ENCODE data around the gene CDA.

The CDA gene

GRCh38 chr1:20588634-20589225 is at the start of gene CDA:
Gene CDA, plus strand, starts transcription at chr1:20589097. Its CDS starts 33 bp downstream, at chr1:20589130.
- DNase-seq (ENCODE audit: low read depth in 2 of 2) = peak in 1 of 2 donors; percentile 9
- no peak for TF ChIP-seq CTCF (IDR thresholded peaks at IDR 0.05; ENCODE audit: low read depth, low read length)
- H3K4me3 ChIP-seq (replicated peaks in 1 of 2; ENCODE audit: low read depth in 2 of 2, low read length in 2 of 2) = peak within 1 kb of the TSS; percentile 5 to 44

GRCh38 chr1:20540281-20540680 is 48.6 kb upstream of the CDA start:
- TF ChIP-seq CTCF (IDR thresholded peaks at IDR 0.05; ENCODE audit: low read depth, low read length) = no peak
- peak; percentile 31 to 37 for DNase-seq (ENCODE audit: low read depth in 2 of 2)
- no peak overlapping the region for H3K4me3 ChIP-seq (replicated peaks in 1 of 2; ENCODE audit: low read depth in 2 of 2, low read length in 2 of 2)

- no peak for DNase-seq (ENCODE audit: low read depth in 2 of 2)
- no peak overlapping the region for H3K4me3 ChIP-seq (replicated peaks in 1 of 2; ENCODE audit: low read depth in 2 of 2, low read length in 2 of 2)
- TF ChIP-seq CTCF (IDR thresholded peaks at IDR 0.05; ENCODE audit: low read depth, low read length) = no peak
Observed at GRCh38 chr1:20546637-20547036, 42.3 kb upstream of the CDA start.

- H3K4me3 ChIP-seq (replicated peaks in 1 of 2; ENCODE audit: low read depth in 2 of 2, low read length in 2 of 2) = no peak overlapping the region
- DNase-seq (ENCODE audit: low read depth in 2 of 2) = peak in 1 of 2 donors; percentile 39
- TF ChIP-seq CTCF (IDR thresholded peaks at IDR 0.05; ENCODE audit: low read depth, low read length) = no peak
Observed at GRCh38 chr1:20551161-20551560, 37.7 kb upstream of the CDA start.

GRCh38 chr1:20551945-20552727 is 36.8 kb upstream of the CDA start, which contains the start of gene FAM43B:
Gene FAM43B, plus strand, starts transcription at chr1:20552573. Its CDS starts 401 bp downstream, at chr1:20552974.
- TF ChIP-seq CTCF (IDR thresholded peaks at IDR 0.05; ENCODE audit: low read depth, low read length) = no peak
- H3K4me3 ChIP-seq (replicated peaks in 1 of 2; ENCODE audit: low read depth in 2 of 2, low read length in 2 of 2) = peak within 1 kb of the TSS; percentile 24 to 35
- peak; percentile 29 to 56 for DNase-seq (ENCODE audit: low read depth in 2 of 2)

GRCh38 chr1:20552728-20553445 is 36.0 kb upstream of the CDA start:
- peak; percentile 35 to 45 for DNase-seq (ENCODE audit: low read depth in 2 of 2)
- no peak for TF ChIP-seq CTCF (IDR thresholded peaks at IDR 0.05; ENCODE audit: low read depth, low read length)
- H3K4me3 ChIP-seq (replicated peaks in 1 of 2; ENCODE audit: low read depth in 2 of 2, low read length in 2 of 2) = peak overlapping the region; percentile 24 to 35
